IPS DF 4.7 (cell line): ENCODE results near the gene OVOL1.

Source experiments
- DNase-seq: peaks from one replicate; pipeline ENCODE4 v3.0.0-alpha.2; 2013; ENCODE audit warnings: low spot score; ENCODE audit errors: extremely low read depth

Gene OVOL1

DNA sequence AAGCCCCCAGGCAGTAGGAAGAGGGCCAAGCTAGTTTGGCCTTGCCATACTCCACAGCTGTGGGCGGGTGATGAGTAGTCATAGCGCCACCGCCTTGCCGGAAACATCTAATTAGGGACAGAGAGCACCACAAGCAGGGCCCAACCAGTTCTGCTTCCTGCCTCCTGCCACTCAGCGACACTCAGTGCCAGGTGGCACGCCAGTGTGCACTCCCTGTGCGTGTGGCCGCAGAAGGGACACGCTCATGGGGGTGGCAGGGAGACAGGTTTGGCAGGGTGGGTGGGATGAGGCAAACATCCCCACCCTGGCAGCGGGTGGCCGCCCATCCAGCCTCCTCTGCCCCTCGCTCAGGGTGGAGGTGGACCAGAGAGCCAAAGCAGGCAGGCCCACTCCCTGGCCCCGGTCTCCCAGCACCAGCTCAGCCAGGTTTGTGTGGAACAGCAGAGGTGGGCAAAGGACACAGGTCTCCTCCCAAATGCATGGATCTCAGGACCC, 4.9 kb downstream of the OVOL1 start:
- no peak for DNase-seq

DNA sequence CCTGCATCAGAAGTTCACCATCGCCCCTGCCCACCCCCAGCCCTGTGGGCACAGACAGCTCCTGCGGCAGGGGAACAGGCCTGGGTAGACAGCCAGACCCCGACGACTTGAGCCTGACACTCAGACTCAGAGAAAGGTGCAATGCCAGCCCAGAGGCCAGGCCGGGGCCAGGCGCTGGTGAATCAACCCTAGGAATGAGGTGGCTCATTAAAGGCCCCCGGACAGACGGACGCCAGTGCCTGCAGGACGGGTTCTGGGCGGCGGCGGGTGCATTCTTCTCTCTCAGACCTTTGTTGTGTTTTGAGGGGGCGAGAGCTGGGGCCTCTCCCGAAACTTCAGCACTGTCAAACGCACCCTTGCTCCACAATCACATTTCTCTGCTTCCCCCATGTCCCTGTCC, 5.6 kb downstream of the OVOL1 start:
- no peak for DNase-seq

DNA sequence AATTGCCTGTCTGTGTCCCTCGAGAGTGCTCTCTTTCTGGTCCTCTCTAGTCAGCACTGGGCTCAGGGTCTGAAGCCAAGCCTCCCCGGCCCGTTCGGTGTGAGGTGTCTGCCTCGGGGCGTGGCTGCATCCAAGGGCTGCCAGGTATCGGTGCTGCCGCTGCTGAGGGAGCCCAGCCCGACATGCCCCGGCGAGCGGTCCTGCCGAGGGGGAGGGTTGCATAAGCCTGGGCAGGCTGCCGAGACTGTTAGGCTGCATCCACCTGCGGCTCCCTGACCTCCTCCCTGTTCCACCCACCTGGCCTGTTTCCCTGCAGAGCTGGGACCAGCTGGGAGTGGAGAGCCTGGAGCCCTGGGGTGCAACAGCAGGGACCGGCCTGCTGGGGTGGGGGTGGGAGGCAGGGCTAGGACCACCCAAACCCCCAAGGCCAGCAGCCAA, 6.3 kb downstream of the OVOL1 start:
- no peak for DNase-seq

DNA sequence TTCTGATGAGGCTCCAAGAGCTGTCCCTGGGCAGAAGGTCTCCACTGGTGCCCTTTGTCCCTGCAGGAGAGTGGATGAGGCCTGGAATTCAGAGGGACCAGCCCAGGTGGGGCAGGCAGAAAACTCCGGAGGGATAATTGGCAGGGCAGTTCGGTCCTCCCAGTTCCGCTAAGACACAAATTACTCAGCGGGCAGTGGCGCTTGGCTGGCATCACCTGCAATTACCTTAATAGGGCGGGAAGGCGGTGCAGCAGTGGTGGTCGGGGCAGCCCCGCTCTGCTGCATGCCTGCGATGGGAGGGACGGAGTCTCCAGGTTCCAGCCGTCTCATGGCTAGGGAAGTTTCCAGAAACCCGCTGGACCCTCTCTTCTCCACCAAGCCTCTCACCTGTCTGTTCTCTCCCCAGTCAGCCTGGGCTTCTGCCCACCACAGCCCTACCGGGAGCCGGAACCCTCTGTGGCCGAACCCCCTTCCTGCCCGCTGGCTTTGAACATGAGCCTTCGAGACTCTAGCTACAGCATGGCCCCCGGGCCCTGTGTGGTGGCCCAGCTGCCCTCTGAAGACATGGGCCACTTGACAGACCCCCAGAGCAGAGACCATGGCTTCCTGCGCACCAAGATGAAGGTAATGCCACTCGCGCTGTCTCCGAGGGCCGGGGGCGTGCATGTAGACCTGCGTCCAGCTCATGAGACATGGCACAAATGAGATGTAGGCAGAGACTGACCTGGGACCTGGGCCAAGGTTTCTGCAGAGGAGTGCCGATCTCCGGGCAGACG, 7.0 kb downstream of the OVOL1 start:
- DNase-seq = no peak

DNA sequence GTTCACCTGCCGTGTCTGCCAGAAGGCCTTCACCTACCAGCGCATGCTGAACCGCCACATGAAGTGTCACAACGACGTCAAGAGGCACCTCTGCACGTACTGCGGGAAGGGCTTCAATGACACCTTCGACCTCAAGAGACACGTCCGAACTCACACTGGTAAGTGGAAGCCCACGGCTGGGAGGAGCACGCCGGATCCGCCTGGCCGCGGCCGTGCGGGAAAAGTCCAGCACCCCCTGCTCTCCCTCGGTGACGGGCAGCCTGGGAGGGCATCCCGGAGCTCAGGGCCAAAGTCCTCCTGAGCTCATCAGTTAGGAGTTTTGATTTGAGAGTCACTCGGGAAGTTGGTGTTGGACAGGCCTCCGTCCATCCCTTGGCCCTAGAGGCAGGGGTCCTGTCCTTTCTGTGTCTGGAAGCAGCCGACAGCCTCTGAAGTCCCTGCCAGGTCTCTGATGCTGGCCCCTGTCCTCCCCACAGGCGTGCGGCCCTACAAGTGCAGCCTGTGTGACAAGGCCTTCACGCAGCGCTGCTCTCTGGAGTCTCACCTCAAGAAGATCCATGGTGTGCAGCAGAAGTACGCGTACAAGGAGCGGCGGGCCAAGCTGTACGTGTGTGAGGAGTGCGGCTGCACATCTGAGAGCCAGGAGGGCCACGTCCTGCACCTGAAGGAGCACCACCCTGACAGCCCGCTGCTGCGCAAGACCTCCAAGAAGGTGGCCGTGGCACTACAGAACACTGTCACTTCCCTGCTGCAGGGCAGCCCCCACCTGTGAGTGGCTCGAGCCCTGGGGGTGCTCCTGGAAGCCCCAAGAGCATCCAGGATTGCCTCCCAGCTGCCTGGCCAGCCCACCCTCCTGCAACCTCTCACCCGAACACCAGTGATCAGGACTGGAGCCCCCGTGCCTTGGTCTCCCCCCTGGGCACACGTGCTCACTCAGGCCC, 8.0 kb downstream of the OVOL1 start:
- no peak for DNase-seq

DNA sequence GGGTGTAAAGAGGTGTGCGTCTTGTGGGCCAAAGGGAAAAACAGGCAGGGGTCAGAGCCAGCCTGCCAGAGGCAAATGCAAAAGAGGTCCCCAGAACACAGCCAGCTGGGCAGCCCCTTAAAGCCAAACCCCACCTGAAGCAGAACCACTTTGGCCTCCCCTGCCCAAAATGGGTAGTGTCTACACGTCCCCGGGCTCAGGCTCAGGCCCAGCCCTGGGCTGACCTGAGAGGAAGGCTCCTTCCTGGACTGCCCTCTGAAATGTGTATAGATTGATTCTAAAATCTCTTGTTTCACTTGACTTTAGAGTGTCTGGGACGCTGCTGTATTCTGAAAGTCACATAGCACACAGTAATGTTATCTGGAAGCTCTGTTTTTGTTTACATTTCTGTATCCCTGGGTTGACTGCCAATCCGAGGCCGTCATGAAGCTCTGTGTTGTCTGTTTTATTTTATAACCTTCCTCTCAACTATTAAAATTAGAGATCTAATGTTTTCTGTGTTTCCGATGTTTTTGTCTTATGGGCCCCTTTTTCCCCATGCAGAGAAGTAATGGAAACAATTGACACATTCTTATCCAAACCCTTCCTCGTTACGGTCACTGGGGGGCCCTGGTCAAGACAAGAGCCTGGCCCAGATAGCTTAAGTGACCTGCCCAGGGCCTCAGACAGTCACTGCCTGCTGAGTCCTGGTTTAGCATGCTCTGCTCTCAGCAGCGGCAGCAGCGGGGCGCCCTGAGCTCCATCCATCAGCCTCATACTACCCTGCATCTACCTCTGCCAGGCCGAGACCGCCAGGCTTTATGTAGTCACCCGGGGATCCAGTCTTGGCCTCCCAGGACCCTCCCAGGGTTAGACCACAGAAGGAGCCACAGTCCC, 10.1 kb downstream of the OVOL1 start:
- no peak for DNase-seq

DNA sequence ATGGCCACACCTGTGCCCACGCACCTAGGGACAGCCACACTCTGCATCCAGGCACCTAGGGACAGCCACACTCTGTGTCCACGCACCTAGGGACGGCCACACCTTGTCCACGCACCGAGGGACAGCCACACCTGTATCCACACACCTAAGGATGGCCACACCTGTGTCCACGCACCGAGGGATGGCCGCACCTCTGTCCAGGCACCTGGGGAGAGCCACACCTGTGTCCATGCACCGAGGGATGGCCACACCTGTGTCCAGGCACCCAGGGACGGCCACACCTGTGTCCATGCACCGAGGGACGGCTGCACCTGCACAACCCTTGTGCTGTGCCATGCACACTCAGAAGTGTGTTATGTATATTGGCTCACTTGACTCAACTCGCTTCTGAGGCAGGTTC, 10.8 kb downstream of the OVOL1 start:
- no peak for DNase-seq

DNA sequence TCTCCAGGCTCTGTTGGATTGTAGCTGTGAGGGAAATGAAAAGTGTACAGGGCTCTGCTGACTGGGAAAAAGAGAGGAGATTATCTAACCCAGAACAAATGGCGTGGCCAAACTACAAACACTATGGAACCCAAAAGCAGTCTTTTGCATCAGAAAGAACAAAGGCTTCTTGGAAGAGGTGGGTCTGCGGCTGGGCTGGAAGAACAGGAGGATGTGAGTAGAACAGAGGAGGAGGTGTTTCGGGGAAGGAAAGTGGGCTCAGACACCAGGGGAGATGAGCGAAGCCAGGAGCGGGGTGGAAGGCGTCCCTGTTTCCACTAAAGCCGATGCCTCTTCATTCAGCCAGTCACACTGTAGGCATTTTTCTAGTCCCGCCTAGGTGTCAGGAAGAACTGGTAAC, 12.0 kb downstream of the OVOL1 start:
- DNase-seq = no peak

DNA sequence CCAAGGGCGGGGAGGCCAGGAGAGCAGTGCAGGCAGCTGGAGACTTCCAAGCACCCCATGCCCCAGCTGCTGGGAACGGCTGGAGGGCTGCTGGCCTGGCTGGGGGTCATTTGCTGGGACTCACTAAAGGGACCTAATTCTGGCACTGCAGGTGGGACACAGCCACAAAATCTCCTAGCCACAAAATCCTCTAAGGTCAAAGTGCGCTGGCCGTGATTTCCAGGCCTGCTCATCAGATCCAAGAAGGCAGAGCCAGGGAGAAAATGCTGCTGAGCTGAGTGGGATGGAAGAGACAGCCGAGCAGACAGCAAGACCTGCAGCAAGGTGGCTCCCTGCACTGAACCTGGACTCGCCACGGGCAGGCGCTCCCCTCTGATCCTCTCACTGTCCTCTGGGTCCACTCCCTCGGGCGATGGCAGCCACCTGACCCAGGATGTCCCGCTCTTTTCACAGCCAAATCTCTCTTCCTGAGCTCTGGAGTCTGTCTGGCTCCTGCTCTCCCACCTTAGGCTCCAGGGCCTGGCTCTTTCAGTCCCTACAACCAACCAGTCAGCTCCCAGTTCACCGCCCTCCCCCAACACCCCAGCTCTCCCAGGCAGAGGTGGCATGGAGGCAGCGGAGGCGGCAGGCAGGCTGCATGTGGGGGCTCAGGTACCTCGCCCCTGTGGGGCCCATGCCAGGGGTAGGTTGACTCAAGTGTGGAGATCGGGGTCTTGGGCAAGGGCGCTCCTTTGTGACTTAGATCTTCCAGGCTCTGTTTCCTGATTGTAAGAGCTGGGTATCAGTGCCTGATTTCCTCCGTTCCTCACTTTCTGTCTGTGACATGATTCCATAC, 14.5 kb downstream of the OVOL1 start:
- DNase-seq = no peak

DNA sequence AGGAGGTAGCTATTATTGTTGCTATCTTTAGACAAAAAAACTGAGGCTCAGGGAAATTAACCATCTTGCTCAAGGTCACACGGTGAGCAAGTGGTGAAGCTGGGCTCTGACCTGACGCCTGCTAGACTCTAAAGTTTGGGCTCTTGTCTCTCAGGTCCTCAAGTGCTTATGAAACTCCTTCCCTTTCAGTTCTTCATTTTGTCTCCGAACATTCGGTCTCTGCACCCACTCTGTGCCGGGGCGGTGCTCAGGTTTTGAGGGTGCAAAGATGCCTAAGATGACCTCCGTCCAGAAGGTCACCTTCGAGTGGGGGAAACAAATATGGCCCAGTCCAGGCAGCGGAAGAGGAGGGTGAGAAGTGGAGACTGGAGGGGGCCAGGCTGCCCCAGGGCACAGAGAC, 16.0 kb downstream of the OVOL1 start:
- no peak for DNase-seq

DNA sequence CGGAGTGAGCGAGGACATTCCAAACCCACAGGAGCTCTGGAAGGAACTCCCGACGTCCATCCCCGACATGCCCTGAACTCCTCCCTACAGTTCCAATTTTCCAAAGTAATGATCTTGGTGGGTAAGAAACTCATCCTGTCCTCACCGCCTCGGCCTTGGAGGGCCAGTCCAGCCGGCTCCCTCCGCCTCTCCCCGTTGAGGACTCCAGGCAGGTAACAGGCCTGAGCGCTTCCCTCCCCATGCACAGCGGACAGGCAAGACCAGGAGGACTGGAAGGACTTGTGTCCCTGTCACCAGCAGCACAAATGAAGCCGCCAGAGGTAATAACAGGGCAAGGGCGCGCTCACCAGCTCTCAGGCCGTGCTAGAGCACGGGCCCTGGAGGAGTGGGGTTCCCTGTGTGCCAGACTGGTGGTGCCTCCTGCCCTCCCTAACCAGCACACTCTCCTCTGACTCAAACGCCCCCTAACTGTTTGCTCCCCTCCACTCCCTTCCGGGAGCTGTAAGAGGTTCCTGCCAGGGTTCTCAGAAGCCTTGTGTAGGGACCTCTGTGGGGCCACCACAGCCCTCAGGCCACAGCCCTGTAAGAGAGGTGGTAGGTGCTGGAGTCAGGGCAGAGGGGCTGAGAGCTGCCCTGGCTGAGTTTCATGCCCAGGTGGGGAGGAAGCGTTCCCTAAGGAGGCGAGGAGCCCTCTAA, 17.1 kb downstream of the OVOL1 start:
- no peak for DNase-seq

DNA sequence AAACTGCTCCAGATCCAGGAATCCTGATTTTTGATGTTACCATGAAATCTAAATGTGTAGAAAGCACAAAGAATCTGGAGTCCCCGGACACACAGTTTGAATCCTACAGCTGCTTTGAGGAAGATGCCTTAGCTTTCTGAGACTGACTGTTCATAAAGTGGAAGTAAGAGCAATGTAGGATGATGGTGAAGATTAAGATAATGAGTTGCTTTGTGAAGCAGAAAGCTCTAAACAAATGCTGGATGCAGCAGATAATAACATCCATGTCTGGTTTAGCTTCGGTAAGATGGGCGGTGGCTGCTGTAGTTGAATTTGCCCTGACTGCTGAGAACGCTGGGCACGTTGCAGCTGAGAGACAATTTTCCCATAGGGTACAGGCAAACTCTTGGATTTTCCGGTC, 20.1 kb downstream of the OVOL1 start:
- DNase-seq = no peak

DNA sequence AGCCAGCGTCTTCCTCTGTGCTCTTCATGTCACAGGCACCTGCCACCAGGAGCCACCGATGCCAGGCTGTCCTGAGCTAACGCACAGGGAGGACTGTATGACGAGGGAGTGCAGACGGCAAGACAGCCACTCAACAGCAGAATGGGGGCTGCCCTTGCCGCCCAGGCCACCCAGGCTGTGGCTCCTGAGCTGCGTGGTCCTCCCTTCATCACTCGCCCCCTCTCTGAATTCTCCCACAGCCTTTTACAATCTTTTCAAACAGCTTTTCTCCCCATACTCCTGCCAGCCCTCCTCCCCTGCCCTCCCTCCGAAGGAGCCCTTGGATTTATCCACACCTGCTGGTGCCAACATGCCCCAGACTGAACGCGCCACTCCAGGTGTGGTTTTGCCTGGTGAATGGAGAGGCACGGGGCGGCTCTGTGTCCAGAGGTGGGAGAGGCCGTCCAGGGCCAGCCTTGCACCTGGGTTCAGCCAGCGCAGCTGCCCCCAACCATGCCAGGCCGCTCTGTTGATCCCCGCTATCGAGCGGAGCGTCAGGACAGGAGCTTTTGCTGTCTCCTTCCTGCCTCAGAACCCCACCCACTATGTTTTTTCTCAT, 22.0 kb downstream of the OVOL1 start:
- no peak for DNase-seq

DNA sequence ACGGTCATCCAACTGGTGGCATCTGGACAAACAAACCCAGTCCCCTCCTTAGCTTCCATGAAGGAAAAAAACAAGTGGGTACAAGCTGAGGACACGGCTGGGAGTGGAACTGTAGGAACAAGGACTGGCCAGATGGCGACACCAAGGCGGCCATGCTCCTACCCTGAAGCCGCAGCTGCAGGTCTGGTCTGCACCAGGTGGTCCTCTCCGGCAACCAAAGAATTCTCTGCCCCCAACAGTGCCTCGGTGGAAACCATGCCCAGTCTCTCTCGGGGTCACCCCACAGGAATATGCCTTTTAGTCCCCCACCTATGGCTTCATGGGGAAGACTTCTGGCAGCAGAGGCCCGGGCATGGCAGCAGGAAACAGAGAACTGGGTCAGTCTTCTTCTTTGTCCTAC, 22.6 kb downstream of the OVOL1 start:
- DNase-seq = no peak

DNA sequence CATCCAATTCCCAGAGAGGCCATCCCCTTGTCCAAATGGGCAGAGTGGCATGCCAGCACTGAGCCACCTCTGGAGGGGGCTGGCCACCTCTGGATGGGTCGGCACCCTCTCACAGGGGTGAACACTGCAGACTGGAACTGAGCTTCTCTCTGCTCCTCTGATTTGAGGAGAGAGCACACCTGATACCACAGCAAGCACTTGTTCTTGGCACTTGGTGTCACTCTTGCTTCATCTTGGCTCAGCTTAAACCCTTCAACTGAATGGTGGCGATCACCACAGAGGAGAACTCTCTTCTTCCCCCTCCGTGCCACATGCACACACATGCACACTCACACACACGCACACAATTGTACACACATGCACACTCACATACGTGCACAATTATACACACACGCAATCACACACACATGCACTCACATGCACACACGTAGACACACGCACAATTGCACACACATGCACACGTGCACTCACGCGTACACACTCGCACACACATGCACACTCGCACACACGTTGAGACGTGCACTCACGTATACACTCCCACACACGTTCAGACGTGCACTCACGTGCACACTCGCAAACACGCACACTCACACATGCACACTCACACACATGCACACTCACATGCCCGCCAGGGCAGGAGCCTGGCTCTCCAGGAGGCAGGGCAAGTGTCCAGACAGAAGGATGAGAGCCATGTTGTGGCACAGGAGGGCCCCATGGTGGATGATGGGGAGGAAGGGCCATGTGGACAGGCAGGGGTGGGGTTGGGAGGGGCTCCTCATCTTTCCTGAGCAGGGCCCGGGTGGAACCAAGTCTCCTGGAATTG, 23.4 kb downstream of the OVOL1 start:
- no peak for DNase-seq

DNA sequence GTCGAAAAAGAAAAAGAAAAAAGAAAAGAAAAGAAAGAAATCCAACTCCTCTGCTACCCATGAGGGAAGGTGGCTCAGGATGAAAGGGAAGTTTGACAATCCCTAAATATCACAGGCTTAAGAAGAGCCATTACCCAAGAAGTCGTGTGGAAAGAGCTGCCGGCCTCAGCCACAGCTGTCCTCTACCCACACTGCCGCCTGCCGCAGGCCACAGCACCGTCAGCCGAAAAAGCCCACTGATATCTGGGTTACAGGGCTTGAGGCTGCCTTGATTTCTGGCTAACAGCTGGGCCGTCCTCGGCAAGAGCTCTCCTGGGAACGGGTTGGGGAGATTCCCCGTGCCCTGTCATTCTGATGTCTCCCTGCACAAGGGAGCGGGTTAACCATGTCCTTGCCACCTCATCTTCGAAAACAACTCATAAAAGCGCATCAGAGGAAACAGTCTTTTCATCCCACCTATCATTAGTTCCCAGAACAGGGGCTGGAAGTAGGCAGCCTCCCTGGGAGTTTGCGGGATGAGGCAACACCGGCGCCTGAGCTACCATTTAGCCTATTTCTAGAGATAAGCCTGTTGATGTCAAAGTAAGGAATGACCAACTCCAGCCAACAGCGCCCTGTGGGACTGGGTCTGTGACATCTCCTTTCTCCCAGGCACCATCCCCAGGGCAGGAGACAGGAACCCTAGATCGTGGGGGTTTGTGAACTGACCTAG, 25.1 kb downstream of the OVOL1 start:
- no peak for DNase-seq

DNA sequence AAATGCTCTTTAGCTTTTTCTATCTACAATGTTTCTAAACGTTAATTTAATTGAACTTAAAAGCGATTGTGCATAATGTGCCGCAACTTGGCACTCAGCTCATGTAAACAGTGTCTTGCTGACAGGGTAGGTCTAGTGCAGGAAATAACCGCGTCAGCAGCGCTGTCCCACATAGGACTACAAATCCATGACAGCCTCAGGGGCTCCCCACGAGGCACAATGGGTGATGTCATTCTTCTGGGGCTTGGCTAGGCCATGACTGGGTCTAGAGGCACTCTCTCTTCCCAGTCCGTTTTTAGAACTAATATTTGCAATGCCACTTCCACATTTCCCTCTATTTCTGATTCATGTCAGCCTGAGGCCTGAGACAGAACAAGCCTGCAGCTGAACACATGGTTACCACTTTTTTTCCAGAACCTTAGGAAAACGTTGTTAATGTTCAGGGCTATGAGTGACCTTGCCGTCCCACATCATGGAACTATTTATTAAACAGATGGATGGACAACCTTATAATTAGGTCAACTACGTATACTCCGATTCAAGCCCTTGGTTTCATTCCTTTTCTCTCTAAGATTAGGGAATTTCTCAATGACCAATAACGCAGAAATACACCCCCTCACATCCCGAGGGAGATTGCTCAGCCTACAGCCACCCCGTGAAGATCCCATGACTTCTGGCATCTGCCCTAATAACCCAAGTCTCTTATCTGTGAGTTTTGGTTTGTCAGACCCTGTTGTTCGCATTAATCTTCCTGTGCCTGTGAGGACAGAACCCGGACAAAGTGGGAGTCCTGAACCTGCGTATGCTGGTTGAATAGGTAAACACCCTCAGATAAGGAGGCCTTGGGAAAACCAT, 27.5 kb downstream of the OVOL1 start:
- no peak for DNase-seq
